Right lobe of liver (tissue), 4 donors: ENCODE measurements around the gene TIMM23.
"Not testable (repeated sequence)": the region's sequence is repeated elsewhere in the genome, so short reads cannot be mapped to it uniquely, and the experiment has no call there.

Source experiments
- POLR2A ChIP-seq: fragments of 450-650 bp; IDR thresholded peaks from one replicate; pipeline ENCODE4 v1.6.1; 2017; ENCODE audit warnings: antibody characterized with exemption, mild to moderate bottlenecking
- TF ChIP-seq, protein P1 (sequence below), 4 donors: fragments of 200-600 bp in 3 of 4; fragments of 450-650 bp in 1 of 4; IDR thresholded peaks; one replicate each; pipeline versions ENCODE4 v1.5.1 to v1.8.0; 2016 to 2022; ENCODE audit warnings: antibody characterized with exemption in 4 of 4, mild to moderate bottlenecking in 2 of 4
- donor health status: DM: no; HTN: no; CAD: no.
- donor health status: DM: no; HTN: no; CAD: no.
- donor health status: DM: no; HTN: yes; CAD: no.

DNA sequence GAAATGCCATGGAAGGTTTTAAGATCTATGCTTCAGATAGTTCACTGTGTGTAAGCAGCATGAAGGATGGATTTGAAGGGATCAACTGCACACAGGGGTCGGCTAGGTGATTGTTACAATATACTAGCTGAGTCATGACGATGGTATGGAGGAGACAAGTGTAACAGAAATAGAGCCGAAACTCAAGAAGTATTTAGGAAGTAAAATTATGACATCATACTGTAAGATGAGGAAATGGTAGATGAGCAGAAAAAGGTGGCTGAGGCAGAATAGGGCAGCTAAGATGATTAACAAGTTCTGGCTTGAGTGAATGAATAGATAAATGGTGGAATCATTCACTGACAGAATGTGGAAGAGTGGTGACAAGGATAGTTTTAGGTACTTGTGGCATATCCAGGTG lies 37.5 kb upstream of the TIMM23 start:
- TF ChIP-seq, protein P1, sequence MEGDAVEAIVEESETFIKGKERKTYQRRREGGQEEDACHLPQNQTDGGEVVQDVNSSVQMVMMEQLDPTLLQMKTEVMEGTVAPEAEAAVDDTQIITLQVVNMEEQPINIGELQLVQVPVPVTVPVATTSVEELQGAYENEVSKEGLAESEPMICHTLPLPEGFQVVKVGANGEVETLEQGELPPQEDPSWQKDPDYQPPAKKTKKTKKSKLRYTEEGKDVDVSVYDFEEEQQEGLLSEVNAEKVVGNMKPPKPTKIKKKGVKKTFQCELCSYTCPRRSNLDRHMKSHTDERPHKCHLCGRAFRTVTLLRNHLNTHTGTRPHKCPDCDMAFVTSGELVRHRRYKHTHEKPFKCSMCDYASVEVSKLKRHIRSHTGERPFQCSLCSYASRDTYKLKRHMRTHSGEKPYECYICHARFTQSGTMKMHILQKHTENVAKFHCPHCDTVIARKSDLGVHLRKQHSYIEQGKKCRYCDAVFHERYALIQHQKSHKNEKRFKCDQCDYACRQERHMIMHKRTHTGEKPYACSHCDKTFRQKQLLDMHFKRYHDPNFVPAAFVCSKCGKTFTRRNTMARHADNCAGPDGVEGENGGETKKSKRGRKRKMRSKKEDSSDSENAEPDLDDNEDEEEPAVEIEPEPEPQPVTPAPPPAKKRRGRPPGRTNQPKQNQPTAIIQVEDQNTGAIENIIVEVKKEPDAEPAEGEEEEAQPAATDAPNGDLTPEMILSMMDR (IDR thresholded peaks at IDR 0.05): not testable (repeated sequence)
- not testable (repeated sequence) for TF ChIP-seq POLR2A
